ENCODE measurements around the gene ADCK2. TPM values are rescaled to one million over a fixed set of nuclear protein-coding genes. Genes with fewer than 3 reads are reported as not detected.
"Not testable (repeated sequence)": the region's sequence is repeated elsewhere in the genome, so short reads cannot be mapped to it uniquely, and the experiment has no call there.

The ADCK2 gene
- total RNA-seq (17.8 TPM), polyA plus RNA-seq (10.4 TPM)
- long read RNA-seq, donor 1: 0 reads
- long read RNA-seq, donor 2: 0 reads
- long read RNA-seq, donor 3, transcript ADCK2-201 (8 exons, 2,377 nt): major isoform, 7 of 7 reads
- long read RNA-seq, donor 3, partial matches to known transcripts: 0 of 7 reads
- long read RNA-seq, donor 3, other reads (novel, unspliced or antisense): 0 of 7 reads
- long read RNA-seq, donor 4, partial matches to known transcripts: 0 of 2 reads
- long read RNA-seq, donor 4, other reads (novel, unspliced or antisense): 0 of 2 reads
- long read RNA-seq, donor 5, transcript ADCK2-201 (8 exons, 2,377 nt): major isoform, 8 of 8 reads
- long read RNA-seq, donor 5, partial matches to known transcripts: 0 of 8 reads
- long read RNA-seq, donor 5, other reads (novel, unspliced or antisense): 0 of 8 reads
- long read RNA-seq, donor 6, transcript ADCK2-201 (8 exons, 2,377 nt): major isoform, 6 of 6 reads
- long read RNA-seq, donor 6, partial matches to known transcripts: 0 of 6 reads
- long read RNA-seq, donor 6, other reads (novel, unspliced or antisense): 0 of 6 reads
- long read RNA-seq, donor 7, transcript ADCK2-201 (8 exons, 2,377 nt): major isoform, 5 of 5 reads
- long read RNA-seq, donor 7, partial matches to known transcripts: 0 of 5 reads
- long read RNA-seq, donor 7, other reads (novel, unspliced or antisense): 0 of 5 reads
- long read RNA-seq, donor 8, partial matches to known transcripts: 0 of 2 reads
- long read RNA-seq, donor 8, other reads (novel, unspliced or antisense): 0 of 2 reads
- long read RNA-seq, donor 9, partial matches to known transcripts: 0 of 3 reads
- long read RNA-seq, donor 9, other reads (novel, unspliced or antisense): 0 of 3 reads
- long read RNA-seq, donor 10, transcript ADCK2-201 (8 exons, 2,377 nt): major isoform, 5 of 5 reads
- long read RNA-seq, donor 10, partial matches to known transcripts: 0 of 5 reads
- long read RNA-seq, donor 10, other reads (novel, unspliced or antisense): 0 of 5 reads

- Histone ChIP-seq H3K4me3 (ENCODE audit: low read length in 2 of 2) (peak within 1 kb of the TSS; percentile 64 to 88), H3K9me3 (ENCODE audit: control insufficient read depth in 2 of 2, insufficient read depth in 1 of 2, low read length in 1 of 2) (no peaks in the 10 kb centered on the region), H3K36me3 (ENCODE audit: control insufficient read depth in 2 of 2, insufficient read depth in 2 of 2, low read length in 1 of 2) (peaks cover 0 to 6% of the 10 kb centered on the region in 2 donors), H3K4me1 (ENCODE audit: control insufficient read depth in 2 of 2, insufficient read depth in 2 of 2, low read length in 2 of 2) (peaks cover 7 to 22% of the 10 kb centered on the region in 2 donors), H3K27me3 (ENCODE audit: control insufficient read depth in 2 of 2, insufficient read depth in 1 of 2, low read length in 1 of 2) (no peaks in the 10 kb centered on the region), H3K27ac (ENCODE audit: low read depth in 1 of 2, low read length in 1 of 2) (peak within 1 kb of the TSS; percentile 85 to 88)
- 1% methylated on average over 41 of the region's 41 CpGs for WGBS
- peak in 7 of 9 donors; percentile 45 to 82 (median 60) for DNase-seq (ENCODE audit: low read depth in 6 of 9, low spot score in 9 of 9)
These were observed at the start of gene ADCK2 for GRCh38 chr7:140672382-140673062. Gene ADCK2 (plus strand): TSS chr7:140672945. CDS start chr7:140673331, 386 bp downstream.

- Histone ChIP-seq H3K9me3 (ENCODE audit: control insufficient read depth in 2 of 2, insufficient read depth in 1 of 2, low read length in 1 of 2) (no peaks in the 10 kb centered on the region), H3K4me1 (ENCODE audit: control insufficient read depth in 2 of 2, insufficient read depth in 2 of 2, low read length in 2 of 2) (no peaks in the 10 kb centered on the region), H3K27ac (ENCODE audit: low read depth in 1 of 2, low read length in 1 of 2) (no peak overlapping the region), H3K27me3 (ENCODE audit: control insufficient read depth in 2 of 2, insufficient read depth in 1 of 2, low read length in 1 of 2) (no peaks in the 10 kb centered on the region), H3K4me3 (ENCODE audit: low read length in 2 of 2) (no peak overlapping the region), H3K36me3 (ENCODE audit: control insufficient read depth in 2 of 2, insufficient read depth in 2 of 2, low read length in 1 of 2) (no peaks in the 10 kb centered on the region)
- WGBS: 86% methylated on average over 6 of the region's 6 CpGs
- DNase-seq (ENCODE audit: low read depth in 6 of 9, low spot score in 9 of 9): no peak
These were observed 48.8 kb upstream of the ADCK2 start for GRCh38 chr7:140623980-140624379.

- DNase-seq (ENCODE audit: low read depth in 6 of 9, low spot score in 9 of 9): no peak
- Histone ChIP-seq H3K27ac (ENCODE audit: low read depth in 1 of 2, low read length in 1 of 2) (no peak overlapping the region), H3K4me3 (ENCODE audit: low read length in 2 of 2) (no peak overlapping the region), H3K9me3 (ENCODE audit: control insufficient read depth in 2 of 2, insufficient read depth in 1 of 2, low read length in 1 of 2) (no peaks in the 10 kb centered on the region), H3K27me3 (ENCODE audit: control insufficient read depth in 2 of 2, insufficient read depth in 1 of 2, low read length in 1 of 2) (no peaks in the 10 kb centered on the region), H3K4me1 (ENCODE audit: control insufficient read depth in 2 of 2, insufficient read depth in 2 of 2, low read length in 2 of 2) (no peaks in the 10 kb centered on the region), H3K36me3 (ENCODE audit: control insufficient read depth in 2 of 2, insufficient read depth in 2 of 2, low read length in 1 of 2) (no peaks in the 10 kb centered on the region)
- WGBS: 94% methylated on average over 11 of the region's 11 CpGs
These were observed 48.2 kb upstream of the ADCK2 start for GRCh38 chr7:140624392-140625191.

GRCh38 chr7:140625192-140625558 lies 47.6 kb upstream of the ADCK2 start:
- not testable (repeated sequence) for H3K27ac ChIP-seq (ENCODE audit: low read depth in 1 of 2, low read length in 1 of 2); H3K4me3 ChIP-seq (ENCODE audit: low read length in 2 of 2); DNase-seq (ENCODE audit: low read depth in 6 of 9, low spot score in 9 of 9); H3K36me3 ChIP-seq (ENCODE audit: control insufficient read depth in 2 of 2, insufficient read depth in 2 of 2, low read length in 1 of 2); H3K27me3 ChIP-seq (ENCODE audit: control insufficient read depth in 2 of 2, insufficient read depth in 1 of 2, low read length in 1 of 2); H3K9me3 ChIP-seq (ENCODE audit: control insufficient read depth in 2 of 2, insufficient read depth in 1 of 2, low read length in 1 of 2); H3K4me1 ChIP-seq (ENCODE audit: control insufficient read depth in 2 of 2, insufficient read depth in 2 of 2, low read length in 2 of 2)
- 96% methylated on average over 10 of the region's 10 CpGs for WGBS

- H3K27me3 ChIP-seq (ENCODE audit: control insufficient read depth in 2 of 2, insufficient read depth in 1 of 2, low read length in 1 of 2): no peaks in the 10 kb centered on the region
- DNase-seq (ENCODE audit: low read depth in 6 of 9, low spot score in 9 of 9): no peak
- no peaks in the 10 kb centered on the region for H3K4me1 ChIP-seq (ENCODE audit: control insufficient read depth in 2 of 2, insufficient read depth in 2 of 2, low read length in 2 of 2)
- 88% methylated on average over 17 of the region's 17 CpGs for WGBS
- peak overlapping the region in 1 of 2 donors; percentile 23 for H3K27ac ChIP-seq (ENCODE audit: low read depth in 1 of 2, low read length in 1 of 2)
- no peaks in the 10 kb centered on the region for H3K36me3 ChIP-seq (ENCODE audit: control insufficient read depth in 2 of 2, insufficient read depth in 2 of 2, low read length in 1 of 2)
- H3K9me3 ChIP-seq (ENCODE audit: control insufficient read depth in 2 of 2, insufficient read depth in 1 of 2, low read length in 1 of 2): no peaks in the 10 kb centered on the region
- H3K4me3 ChIP-seq (ENCODE audit: low read length in 2 of 2): no peak overlapping the region
These were observed 46.6 kb upstream of the ADCK2 start for GRCh38 chr7:140625908-140626868.

- no peaks in the 10 kb centered on the region for H3K36me3 ChIP-seq (ENCODE audit: control insufficient read depth in 2 of 2, insufficient read depth in 2 of 2, low read length in 1 of 2)
- WGBS: 71% methylated on average over 6 of the region's 6 CpGs
- no peaks in the 10 kb centered on the region for H3K4me1 ChIP-seq (ENCODE audit: control insufficient read depth in 2 of 2, insufficient read depth in 2 of 2, low read length in 2 of 2)
- no peaks in the 10 kb centered on the region for H3K9me3 ChIP-seq (ENCODE audit: control insufficient read depth in 2 of 2, insufficient read depth in 1 of 2, low read length in 1 of 2)
- H3K27me3 ChIP-seq (ENCODE audit: control insufficient read depth in 2 of 2, insufficient read depth in 1 of 2, low read length in 1 of 2): peaks cover 0 to 8% of the 10 kb centered on the region in 2 donors
- no peak for DNase-seq (ENCODE audit: low read depth in 6 of 9, low spot score in 9 of 9)
- H3K4me3 ChIP-seq (ENCODE audit: low read length in 2 of 2): no peak overlapping the region
- no peak overlapping the region for H3K27ac ChIP-seq (ENCODE audit: low read depth in 1 of 2, low read length in 1 of 2)
These were observed 41.7 kb upstream of the ADCK2 start for GRCh38 chr7:140631021-140631420.

GRCh38 chr7:140631602-140632001 lies 41.1 kb upstream of the ADCK2 start:
- WGBS: 95% methylated on average over 7 of the region's 7 CpGs

More at GRCh38 chr7:140631602-140632001, 41.1 kb upstream of the ADCK2 start:
- no peak for DNase-seq (ENCODE audit: low read depth in 6 of 9, low spot score in 9 of 9)
- Histone ChIP-seq H3K4me1 (ENCODE audit: control insufficient read depth in 2 of 2, insufficient read depth in 2 of 2, low read length in 2 of 2) (no peaks in the 10 kb centered on the region), H3K27me3 (ENCODE audit: control insufficient read depth in 2 of 2, insufficient read depth in 1 of 2, low read length in 1 of 2) (peaks cover 0 to 13% of the 10 kb centered on the region in 2 donors), H3K36me3 (ENCODE audit: control insufficient read depth in 2 of 2, insufficient read depth in 2 of 2, low read length in 1 of 2) (no peaks in the 10 kb centered on the region), H3K4me3 (ENCODE audit: low read length in 2 of 2) (no peak overlapping the region), H3K27ac (ENCODE audit: low read depth in 1 of 2, low read length in 1 of 2) (no peak overlapping the region), H3K9me3 (ENCODE audit: control insufficient read depth in 2 of 2, insufficient read depth in 1 of 2, low read length in 1 of 2) (no peaks in the 10 kb centered on the region)

Measured in thymus (tissue), 14 donors.